ENCODE measurements around the gene PBX4. TPM values are rescaled to one million over a fixed set of nuclear protein-coding genes. Genes with fewer than 3 reads are reported as not detected.

Gene PBX4
- total and polyA plus RNA-seq, 2 experiments from 2014 or later = 0.32 to 0.63 TPM

- no peak for TF ChIP-seq EZH2phosphoT487 (IDR thresholded peaks at IDR 0.05; ENCODE audit: insufficient read depth, low read depth)
- no peak for TF ChIP-seq EZH2 (IDR thresholded peaks at IDR 0.05; ENCODE audit: insufficient read depth, poor library complexity, severe bottlenecking)
- H3K4me1 ChIP-seq (ENCODE audit: insufficient read depth) = no peaks in the 10 kb centered on the region
Observed at GRCh38 chr19:19635313-19635702, 16.8 kb upstream of the PBX4 start.

GRCh38 chr19:19634516-19635312 lies 16.2 kb upstream of the PBX4 start:
- WGBS, 2 experiments (ENCODE audit: low coverage in 1 of 2, low lambda C conversion rate in 2 of 2, missing lambda C conversion rate in 2 of 2) = 97 to 98% methylated on average over 31 to 36 of the region's 36 CpGs
- no peak for DNase-seq
- H3F3A ChIP-seq (ENCODE audit: insufficient read depth) = no peaks in the 10 kb centered on the region

More at GRCh38 chr19:19635313-19635702, 16.8 kb upstream of the PBX4 start:
- no peak for DNase-seq
- Histone ChIP-seq H3K79me2 (ENCODE audit: insufficient read depth) (no peaks in the 10 kb centered on the region), H3F3A (ENCODE audit: insufficient read depth) (no peaks in the 10 kb centered on the region), H4K20me1 (ENCODE audit: insufficient read depth) (no peaks in the 10 kb centered on the region), H3K27me3 (replicated peaks; ENCODE audit: insufficient read depth) (no peaks in the 10 kb centered on the region), H3K4me3 (no peak overlapping the region), H3K4me2 (ENCODE audit: unreplicated experiment) (no peak overlapping the region), H3K36me3 (ENCODE audit: low read depth) (peaks cover 5% of the 10 kb centered on the region; the same call in 1 of the 2 replicates), H2AFZ (no peak overlapping the region), H3K9me2 (ENCODE audit: insufficient read depth) (no peaks in the 10 kb centered on the region), H3K9ac (no peak overlapping the region), H3K9me3 (ENCODE audit: low read depth) (no peaks in the 10 kb centered on the region), H3K27ac (no peak overlapping the region)
- 94 to 97% methylated on average over 14 of the region's 14 CpGs for WGBS, 2 experiments (ENCODE audit: low coverage in 1 of 2, low lambda C conversion rate in 2 of 2, missing lambda C conversion rate in 2 of 2)
- in situ Hi-C loops (cut with MboI) = no loop called here

GRCh38 chr19:19633711-19634515 lies 15.4 kb upstream of the PBX4 start:
- Histone ChIP-seq H3K27ac (no peak overlapping the region), H3K36me3 (ENCODE audit: low read depth) (peaks cover 5% of the 10 kb centered on the region; the same call in 1 of the 2 replicates), H3K79me2 (ENCODE audit: insufficient read depth) (no peaks in the 10 kb centered on the region), H3K9me2 (ENCODE audit: insufficient read depth) (no peaks in the 10 kb centered on the region), H3F3A (ENCODE audit: insufficient read depth) (no peaks in the 10 kb centered on the region), H3K9ac (no peak overlapping the region), H3K27me3 (replicated peaks; ENCODE audit: insufficient read depth) (no peaks in the 10 kb centered on the region), H4K20me1 (ENCODE audit: insufficient read depth) (no peaks in the 10 kb centered on the region), H3K4me3 (no peak overlapping the region), H3K9me3 (ENCODE audit: low read depth) (no peaks in the 10 kb centered on the region), H3K4me1 (ENCODE audit: insufficient read depth) (no peaks in the 10 kb centered on the region), H2AFZ (no peak overlapping the region), H3K4me2 (ENCODE audit: unreplicated experiment) (no peak overlapping the region)
- in situ Hi-C loops (cut with MboI) = no loop called here
- TF ChIP-seq EZH2phosphoT487 (IDR thresholded peaks at IDR 0.05; ENCODE audit: insufficient read depth, low read depth) (no peak), EZH2 (IDR thresholded peaks at IDR 0.05; ENCODE audit: insufficient read depth, poor library complexity, severe bottlenecking) (no peak)
- no peak for DNase-seq
- WGBS, 2 experiments (ENCODE audit: low coverage in 1 of 2, low lambda C conversion rate in 2 of 2, missing lambda C conversion rate in 2 of 2) = 93% methylated on average over 18 to 22 of the region's 22 CpGs

More at GRCh38 chr19:19634516-19635312, 16.2 kb upstream of the PBX4 start:
- no peak overlapping the region for H3K27ac ChIP-seq
- H3K4me1 ChIP-seq (ENCODE audit: insufficient read depth) = no peaks in the 10 kb centered on the region
- no peaks in the 10 kb centered on the region for H3K79me2 ChIP-seq (ENCODE audit: insufficient read depth)
- in situ Hi-C loops (cut with MboI) = no loop called here
- H3K9me3 ChIP-seq (ENCODE audit: low read depth) = no peaks in the 10 kb centered on the region
- H3K4me3 ChIP-seq = no peak overlapping the region
- peaks cover 5% of the 10 kb centered on the region; the same call in 1 of the 2 replicates for H3K36me3 ChIP-seq (ENCODE audit: low read depth)
- H3K9me2 ChIP-seq (ENCODE audit: insufficient read depth) = no peaks in the 10 kb centered on the region
- no peak overlapping the region for H3K9ac ChIP-seq
- H4K20me1 ChIP-seq (ENCODE audit: insufficient read depth) = no peaks in the 10 kb centered on the region
- no peaks in the 10 kb centered on the region for H3K27me3 ChIP-seq (replicated peaks; ENCODE audit: insufficient read depth)
- no peak overlapping the region for H3K4me2 ChIP-seq (ENCODE audit: unreplicated experiment)
- no peak for TF ChIP-seq EZH2 (IDR thresholded peaks at IDR 0.05; ENCODE audit: insufficient read depth, poor library complexity, severe bottlenecking)
- no peak for TF ChIP-seq EZH2phosphoT487 (IDR thresholded peaks at IDR 0.05; ENCODE audit: insufficient read depth, low read depth)
- no peak overlapping the region for H2AFZ ChIP-seq

- 90 to 93% methylated on average over 5 of the region's 5 CpGs for WGBS, 2 experiments (ENCODE audit: low coverage in 1 of 2, low lambda C conversion rate in 2 of 2, missing lambda C conversion rate in 2 of 2)
- H3K27me3 ChIP-seq (replicated peaks; ENCODE audit: insufficient read depth) = no peaks in the 10 kb centered on the region
- H3K27ac ChIP-seq = no peak overlapping the region
- H3F3A ChIP-seq (ENCODE audit: insufficient read depth) = no peaks in the 10 kb centered on the region
- no peak overlapping the region for H3K9ac ChIP-seq
- peaks cover 5% of the 10 kb centered on the region; the same call in 1 of the 2 replicates for H3K36me3 ChIP-seq (ENCODE audit: low read depth)
- no peak for DNase-seq
- no peaks in the 10 kb centered on the region for H3K9me3 ChIP-seq (ENCODE audit: low read depth)
- no peaks in the 10 kb centered on the region for H3K79me2 ChIP-seq (ENCODE audit: insufficient read depth)
- no peak overlapping the region for H3K4me2 ChIP-seq (ENCODE audit: unreplicated experiment)
- H2AFZ ChIP-seq = no peak overlapping the region
- TF ChIP-seq EZH2phosphoT487 (IDR thresholded peaks at IDR 0.05; ENCODE audit: insufficient read depth, low read depth) (no peak), EZH2 (IDR thresholded peaks at IDR 0.05; ENCODE audit: insufficient read depth, poor library complexity, severe bottlenecking) (no peak)
- H4K20me1 ChIP-seq (ENCODE audit: insufficient read depth) = no peaks in the 10 kb centered on the region
- H3K4me1 ChIP-seq (ENCODE audit: insufficient read depth) = no peaks in the 10 kb centered on the region
- in situ Hi-C loops (cut with MboI) = no loop called here
- no peak overlapping the region for H3K4me3 ChIP-seq
- H3K9me2 ChIP-seq (ENCODE audit: insufficient read depth) = no peaks in the 10 kb centered on the region
Observed at GRCh38 chr19:19632661-19633060, 14.2 kb upstream of the PBX4 start.
